HG03103 (cell line): Measurements from ENCODE around the gene NT5DC1.
"Not testable (repeated sequence)": the region's sequence is repeated elsewhere in the genome, so short reads cannot be mapped to it uniquely, and the experiment has no call there.

Experiments used
- ATAC-seq: cut with Tn5 transposase; IDR thresholded peaks from one replicate; pipeline ENCODE4 v1.9.1; 2021; ENCODE audit warnings: low read depth; ENCODE audit not compliant: unreplicated experiment

The NT5DC1 gene

DNA sequence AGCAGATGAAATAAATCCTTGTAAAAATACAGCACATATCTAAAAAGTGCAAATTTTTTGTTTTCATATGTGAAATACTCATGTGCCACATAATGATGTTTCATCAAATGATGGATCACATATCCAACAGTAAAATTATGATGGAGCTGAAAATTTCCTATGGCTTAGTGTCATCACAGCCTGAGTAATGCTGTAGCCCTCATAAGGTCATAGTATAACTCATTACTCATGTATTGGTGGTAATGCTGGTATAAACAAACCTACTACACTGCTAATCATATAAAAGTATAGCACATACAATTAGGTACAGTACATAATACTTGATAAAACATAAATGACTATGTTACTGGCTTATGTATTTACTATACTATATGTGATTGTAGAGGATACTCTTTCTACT lies 166.2 kb downstream of the NT5DC1 start:
- ATAC-seq: no peak

DNA sequence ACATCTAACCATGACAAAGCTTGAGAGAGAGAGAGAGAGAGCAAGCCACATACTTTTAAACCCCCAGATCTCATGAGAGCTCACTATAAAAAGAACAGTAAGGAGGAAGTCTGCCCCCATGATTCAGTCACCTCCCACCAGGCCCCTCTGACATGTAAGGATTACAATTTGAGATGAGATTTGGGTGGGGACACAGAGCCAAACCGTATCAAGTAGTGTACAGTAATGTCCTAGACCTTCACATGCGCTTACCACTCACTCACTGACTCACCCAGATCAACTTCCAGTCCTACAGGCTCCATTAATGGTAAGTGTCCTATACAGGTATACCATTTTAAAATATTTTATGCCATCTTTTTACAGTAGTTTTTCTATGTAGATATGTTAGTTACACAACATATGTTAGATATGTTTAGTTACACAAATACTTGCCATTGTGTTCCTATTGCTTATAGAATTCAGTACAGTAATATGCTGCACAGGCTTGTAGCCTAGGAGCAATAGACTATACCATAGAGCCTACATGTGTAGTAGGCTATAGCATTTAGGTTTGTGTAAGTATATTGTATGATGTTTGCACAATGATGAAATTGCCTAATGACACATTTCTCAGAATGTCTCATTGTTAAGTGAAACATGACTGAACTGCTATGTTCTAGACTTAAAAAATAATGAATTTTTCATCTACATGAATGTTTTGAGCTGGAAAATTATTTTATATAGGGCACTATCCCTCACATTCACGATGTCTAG lies 167.4 kb downstream of the NT5DC1 start:
- ATAC-seq: no peak

DNA sequence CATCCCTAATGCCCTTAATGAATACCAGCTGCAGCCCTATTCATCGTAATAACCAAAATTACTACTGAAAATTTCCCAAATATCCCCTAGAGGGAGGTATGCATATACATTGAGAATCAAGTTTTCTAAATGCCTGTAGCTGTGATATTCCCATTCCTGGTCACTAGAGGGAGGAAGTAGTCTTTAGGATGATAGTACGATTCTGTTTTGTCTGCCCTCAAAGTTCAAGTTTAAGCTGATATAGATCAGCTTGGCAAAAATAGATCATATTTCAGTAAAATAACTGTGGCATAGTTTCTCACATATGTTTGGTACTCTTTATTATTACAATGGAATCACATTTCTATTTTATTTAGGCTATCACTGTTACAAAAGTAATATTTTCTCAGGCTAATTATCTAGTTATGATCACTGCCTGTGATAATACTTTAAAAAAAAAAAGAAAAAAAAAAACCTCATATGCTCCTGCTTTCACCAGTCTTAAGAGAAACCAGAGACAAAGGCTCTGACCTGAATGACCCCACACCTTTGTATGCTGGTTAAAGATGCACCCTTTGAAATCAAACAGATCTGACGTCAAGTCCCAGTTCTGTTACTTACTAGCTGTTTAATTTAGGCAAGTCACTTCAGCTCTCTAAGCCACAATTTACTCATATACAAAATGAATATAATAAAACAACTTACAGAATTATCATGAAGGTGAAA lies 168.1 kb downstream of the NT5DC1 start:
- peak; percentile 83 for ATAC-seq

DNA sequence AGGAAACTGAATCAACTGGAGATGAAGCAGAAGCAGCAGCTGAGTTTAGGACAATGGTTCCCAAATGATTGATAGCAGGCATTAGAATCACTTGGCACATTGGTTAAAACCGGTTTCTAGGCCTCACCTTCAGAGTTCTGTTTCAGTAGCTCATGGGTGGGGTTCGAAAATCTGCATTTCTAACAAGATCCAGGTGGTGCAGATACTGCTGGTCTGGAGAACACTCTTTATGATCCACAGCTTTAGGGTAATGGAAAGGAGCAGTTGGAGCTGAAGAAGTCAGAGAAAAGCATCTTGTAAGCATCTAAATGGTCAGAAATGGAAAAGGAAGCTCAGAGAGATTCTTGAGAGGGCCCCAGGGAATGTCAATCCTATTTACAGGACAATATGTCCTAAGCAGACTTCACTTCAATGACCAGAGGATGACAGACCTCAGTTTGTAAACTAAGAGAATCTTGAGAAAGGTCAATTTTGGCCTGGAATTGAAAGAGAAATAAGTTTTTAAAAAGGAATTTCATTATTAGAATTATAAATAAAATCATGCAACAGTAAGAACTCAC lies 170.6 kb downstream of the NT5DC1 start:
- ATAC-seq: no peak

DNA sequence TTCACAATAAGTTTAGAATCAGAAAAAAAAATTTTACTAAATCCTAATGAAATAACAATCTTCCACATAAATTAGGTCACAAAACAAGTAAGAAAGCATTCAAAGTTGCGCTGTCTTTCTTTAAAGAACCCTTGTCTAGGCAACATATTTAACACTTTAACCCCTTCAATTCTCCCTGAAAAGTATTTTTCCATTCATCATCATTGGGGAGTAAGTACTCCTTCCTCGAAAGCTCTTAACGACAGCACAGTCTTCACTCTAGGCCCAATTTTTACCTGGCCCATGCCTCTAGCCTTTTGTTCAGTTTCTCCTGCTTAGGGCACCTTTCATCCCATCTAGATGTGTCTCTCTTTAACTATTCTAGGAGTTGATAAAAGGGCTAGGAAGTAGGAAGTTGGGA lies 176.5 kb downstream of the NT5DC1 start:
- no peak for ATAC-seq

DNA sequence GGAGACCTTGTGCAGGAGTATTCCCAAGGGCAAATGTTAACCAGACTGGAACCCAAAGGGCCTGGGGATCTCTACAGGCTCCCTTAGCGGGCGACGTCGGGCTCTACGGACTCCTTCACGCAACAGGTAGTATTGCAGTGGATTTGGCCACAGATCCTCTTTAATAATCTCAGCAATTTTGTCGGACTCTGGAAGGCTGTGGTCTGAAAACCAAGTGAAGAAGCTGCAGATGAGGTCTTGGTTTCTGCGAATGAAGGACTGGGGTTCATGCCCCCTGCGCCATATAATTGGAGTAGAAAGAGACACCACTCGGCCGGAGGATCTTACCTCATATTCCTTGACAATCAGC lies 177.8 kb downstream of the NT5DC1 start:
- ATAC-seq: no peak

DNA sequence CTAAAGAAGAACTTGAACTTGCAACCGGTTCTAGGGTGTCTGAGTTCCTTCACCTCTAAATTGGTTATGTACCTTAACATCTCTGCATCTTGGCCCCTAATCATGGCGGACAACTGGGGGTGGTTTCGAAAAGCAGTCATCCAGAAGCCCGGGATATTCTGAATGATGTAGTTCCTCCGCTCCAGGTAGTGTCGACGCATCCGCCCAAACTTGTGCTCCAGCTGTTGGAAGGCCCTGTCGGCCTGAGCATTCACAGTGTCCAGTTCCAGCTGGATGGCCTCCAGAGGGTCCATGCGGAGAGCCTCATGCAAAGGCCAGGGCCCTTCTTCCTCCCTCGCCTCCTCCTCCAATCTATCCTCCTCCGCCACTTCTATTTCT lies 178.2 kb downstream of the NT5DC1 start:
- ATAC-seq: no peak

DNA sequence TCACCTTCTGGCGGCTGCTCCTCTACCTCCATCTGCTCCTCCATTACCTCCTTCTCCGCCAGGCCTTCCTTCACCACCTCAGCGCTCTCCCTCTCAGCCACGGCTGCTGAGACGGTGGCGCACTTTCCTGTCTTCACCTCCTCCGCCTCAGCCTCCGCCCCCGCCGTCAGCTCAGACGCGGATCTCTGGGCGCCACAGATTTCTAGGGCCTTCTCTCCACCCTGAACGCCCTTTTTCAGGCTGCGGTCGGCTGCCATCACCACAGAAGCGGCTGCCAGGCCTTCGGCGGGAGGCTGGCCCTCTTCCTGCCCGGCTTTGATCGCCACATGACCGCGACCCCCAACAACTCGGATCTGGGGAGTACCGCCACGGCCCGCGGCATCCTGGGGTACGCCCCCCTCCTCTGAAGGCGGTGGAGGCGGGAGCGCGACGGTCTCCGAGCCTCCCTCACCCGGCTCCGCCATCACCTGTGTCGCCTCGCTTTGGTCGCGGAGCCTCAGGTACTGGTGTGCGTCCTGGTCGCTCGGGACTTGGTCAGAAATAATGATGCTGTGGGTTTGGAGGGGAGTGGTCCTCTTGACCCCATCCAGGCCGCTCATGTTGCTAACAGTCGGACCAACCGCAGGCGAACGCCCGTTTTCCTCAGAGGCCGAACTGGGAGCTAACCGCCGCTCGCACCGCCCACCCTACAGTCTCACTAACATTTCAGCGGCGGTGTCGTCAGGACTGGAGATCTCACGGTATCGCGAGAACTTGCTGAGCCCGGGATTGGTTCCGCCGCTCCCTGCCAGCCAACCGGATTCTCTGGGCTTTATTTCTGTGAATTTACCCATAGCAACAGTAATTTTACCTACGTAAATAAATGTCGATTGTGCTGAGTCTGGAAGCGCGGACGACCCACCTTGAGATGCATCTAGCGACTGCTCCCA lies 178.8 kb downstream of the NT5DC1 start, which contains the start of gene TSPYL1:
Gene TSPYL1 (minus strand): TSS at position 699 of the 929 bp plus-strand sequence. CDS start 100 bp downstream, at position 599.
- ATAC-seq: peak; percentile 92

DNA sequence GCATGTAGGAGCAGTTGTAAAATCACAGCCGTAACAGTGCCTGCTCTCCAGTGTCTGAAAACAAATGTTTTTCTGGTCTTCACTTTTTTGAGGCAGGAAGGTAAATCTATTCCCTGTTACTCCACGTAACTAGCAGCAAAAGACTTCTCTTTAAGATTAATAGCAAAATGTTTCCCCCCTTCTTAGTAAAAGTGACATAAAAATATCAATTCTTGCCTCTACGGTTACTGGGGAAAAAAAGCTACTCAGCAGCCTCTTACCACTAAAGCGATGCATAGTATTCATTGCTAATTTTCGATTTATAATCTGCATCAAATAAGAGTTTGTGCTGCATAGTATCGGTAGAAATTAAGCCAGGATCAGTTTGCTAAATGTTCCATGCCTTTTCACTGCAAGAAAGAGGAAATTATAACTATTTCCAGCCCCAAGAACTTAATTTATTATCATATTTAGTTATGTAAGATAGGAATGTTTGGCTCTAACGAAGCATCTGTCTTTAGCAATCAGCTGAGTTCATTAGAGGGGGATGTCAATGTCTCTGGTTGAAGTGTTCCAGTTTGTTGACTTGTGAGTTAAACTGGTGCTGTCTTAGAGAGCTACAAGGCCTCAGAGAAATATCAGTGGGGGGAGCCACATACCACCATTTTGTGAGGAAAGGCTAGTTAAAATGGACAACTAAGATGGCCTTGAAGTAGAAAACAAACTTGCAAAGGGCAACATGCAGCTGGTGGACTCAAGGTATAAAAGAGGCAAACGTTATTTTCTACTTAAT lies 179.7 kb downstream of the NT5DC1 start:
- ATAC-seq: no peak

DNA sequence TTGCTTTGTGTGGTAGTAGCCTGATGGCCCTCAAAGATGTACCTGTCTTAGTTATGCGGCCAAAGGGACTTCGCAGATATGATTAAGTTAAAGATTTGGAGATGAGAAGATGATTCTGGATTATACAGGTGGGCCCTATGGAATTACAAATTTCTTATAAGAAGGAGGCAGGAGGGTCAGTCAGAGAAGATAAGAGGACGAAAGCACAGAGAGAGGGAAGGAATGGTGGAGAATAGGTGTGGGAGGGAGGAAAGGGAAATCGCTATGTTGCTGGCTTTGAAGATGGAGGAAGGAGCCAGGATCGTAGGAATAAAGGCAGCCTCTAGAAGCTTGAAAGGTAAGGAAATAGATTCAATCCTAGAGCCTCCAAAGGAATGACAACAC lies 180.3 kb downstream of the NT5DC1 start:
- ATAC-seq: no peak

DNA sequence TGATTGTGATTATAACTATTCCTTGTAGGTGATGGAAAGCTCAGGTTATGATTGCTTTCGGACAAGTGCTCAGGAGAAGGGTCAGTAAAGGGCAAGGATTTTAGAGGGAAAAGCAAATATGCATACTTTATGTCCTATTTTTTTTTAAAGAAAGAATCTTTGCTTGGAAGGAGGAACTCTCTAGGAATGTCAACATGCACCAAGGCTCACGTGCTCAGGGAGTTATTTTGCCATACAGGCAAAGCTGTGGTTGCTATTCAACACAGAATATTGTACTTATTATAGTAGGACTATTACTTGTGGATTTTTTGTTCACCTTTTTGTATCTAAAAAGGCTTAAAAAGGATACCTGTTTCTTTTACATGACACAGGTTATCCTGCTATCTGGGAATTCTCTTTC lies 182.0 kb downstream of the NT5DC1 start:
- ATAC-seq: no peak

DNA sequence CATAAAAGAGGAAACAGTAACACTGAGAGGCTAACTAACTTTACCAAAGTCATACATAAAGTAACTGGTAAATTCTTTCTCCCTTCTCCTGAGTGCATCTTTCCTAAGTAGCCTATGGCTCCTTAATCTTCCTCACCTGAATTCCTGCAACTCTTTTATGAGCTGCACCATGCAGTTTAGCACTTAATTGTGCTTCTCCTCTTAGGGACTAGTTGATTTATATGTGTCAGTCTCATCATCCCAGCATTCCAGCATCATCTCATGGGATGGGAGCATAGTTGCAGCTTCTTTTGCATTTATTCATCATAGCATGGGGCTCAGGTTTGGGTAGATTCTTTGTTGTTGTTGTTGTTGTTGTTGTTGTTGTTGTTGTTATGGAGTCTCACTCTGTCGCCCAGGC lies 182.5 kb downstream of the NT5DC1 start:
- no peak for ATAC-seq

DNA sequence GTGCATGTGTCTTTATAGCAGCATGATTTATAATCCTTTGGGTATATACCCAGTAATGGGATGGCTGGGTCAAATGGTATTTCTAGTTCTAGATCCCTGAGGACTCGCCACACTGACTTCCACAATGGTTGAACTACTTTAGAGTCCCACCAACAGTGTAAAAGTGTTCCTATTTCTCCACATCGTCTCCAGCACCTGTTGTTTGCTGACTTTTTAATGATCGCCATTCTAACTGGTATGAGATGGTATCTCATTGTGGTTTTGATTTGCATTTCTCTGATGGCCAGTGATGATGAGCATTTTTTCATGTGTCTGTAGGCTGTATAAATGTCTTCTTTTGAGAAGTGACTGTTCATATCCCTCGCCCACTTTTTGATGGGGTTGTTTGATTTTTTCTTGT lies 184.3 kb downstream of the NT5DC1 start:
- ATAC-seq: not testable (repeated sequence)

DNA sequence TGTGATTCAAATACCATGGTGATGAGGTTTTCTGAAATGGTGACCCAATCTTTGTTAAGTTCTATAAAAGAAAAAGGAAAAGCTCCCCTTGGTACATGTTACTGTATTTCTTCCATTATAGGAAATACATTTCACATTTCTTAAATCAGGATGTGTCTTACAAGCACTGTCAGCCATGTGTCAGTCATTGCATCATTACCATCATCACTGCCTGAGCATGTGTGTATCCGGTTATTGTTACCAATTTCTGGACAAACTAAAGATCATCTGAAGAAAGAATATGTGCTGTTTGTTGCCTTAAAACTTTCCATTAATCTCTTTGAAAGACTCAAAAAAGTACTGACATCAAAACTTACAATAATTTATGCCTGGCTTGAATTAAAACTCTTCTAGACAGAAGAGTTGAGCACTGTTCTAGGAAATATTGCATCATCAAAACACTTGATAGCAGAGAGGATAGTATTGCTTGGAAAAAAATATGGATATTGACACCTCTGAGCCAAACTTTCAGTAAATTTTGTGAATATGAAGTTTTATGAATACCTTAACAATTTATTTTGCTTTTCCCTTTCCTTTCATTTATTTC lies 186.2 kb downstream of the NT5DC1 start:
- ATAC-seq: no peak

DNA sequence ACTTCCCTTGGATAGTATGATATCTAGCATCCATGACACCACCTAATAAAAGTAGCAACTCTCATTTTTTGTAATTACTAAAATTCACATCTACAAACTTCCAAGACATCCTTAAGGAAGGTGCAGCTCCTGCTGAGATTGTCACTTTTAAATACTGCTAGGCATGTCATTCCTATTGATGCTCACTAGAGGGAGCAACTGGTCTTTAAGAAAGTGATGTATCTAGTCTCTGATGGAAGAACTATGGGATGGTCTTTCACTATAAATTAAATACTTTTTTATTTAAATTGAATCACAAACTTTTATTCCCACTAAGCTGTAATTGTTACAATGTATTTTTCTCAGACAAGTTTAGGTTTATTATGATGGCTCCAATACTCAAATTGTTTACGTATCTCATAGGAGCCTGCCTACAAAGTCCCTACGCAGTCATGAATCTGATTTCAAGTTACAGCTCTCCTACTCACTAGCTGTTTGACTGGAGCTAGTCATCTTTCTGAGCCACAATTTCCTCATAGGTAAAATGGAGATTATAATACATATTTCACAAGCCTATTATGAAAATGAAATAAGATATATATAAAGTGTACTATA lies 187.1 kb downstream of the NT5DC1 start:
- ATAC-seq: no peak

DNA sequence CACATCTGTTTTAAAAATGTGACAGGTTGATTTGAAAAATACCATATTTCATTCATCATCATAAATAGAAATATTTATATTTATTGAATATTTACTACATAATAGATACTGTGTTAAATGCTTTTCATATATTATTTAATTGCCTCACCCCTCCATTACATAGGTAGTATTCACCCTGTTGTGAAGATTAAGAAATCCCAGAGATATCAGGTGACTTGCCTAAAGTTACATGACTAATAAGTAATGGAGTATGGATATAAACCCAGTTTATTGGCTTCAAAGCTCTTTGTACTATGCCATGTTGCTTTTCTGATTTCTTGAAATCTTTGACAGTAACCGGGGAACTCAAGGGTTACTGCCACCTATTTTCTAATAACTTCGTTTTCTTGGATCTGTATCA lies 189.2 kb downstream of the NT5DC1 start:
- ATAC-seq: no peak

DNA sequence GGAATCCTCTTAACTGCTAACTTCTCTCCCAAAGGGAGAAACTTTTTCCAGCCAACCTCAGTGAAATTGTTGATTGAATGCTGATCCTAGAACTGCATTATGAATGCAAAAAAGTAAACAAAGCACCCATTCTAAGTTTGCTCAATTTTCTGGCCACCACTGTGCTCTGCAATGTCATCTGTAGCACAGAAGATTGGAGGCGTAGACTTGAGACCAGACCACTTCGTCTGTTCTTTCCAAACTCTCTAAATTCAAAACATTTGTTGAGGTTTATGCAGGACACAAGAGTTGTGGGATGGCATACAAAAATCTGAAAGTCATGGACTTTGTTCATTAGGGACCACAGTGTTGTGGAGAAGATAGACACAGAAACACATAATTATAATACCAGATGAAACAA lies 190.1 kb downstream of the NT5DC1 start:
- ATAC-seq: no peak

DNA sequence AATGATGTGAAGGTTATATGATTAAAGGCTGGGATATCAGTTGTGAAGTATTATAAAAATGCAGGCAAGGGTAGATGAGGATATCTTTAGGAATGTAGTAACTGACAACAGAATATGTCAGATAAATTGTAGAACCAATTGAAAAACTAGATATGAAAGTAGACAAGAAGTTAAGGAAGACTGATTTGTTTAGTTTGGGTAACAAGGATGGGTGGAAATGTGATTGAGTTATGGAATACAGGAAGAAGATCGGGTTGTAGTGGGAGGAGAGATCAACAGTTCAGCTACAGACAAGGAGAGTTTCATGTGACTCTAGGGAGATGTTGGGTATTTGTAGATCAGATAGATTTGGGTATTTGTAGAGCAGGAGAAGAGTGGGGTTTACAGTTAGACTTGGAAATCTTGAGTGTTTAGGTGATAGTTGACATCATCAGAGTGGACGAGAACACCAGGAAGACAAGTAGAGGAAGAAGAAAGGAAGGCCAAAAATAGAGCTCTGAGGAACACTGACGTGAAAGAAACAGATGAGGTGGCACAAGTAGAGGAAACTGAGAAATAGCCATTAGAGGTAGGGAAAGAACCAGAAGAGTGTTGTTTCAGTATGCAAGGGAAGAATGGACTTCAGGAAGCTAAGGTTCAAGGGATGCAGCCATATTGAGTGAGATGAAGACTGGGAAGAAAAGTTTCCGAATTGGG lies 191.2 kb downstream of the NT5DC1 start:
- no peak for ATAC-seq

DNA sequence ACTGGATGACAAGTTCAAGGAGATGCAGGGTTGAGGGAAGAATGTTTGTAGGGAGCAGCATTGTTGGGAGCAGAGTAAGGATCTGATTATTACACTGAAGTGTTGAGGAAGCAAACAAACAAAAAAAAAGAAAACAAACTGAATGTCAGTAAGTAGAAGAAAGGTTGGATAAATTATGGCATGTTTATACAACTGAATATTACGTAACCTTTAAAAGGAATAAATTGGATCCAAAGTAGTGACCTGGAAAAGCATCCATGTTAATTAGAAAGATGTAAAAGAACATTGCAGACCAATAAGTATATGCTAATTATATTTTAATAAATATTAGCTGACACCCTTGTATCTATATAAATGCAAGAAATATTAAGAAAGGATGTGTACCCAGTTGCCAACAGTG lies 191.9 kb downstream of the NT5DC1 start:
- no peak for ATAC-seq
